Spleen (tissue), 11 donors: ENCODE results near the gene SETBP1. TPM values are rescaled to one million over a fixed set of nuclear protein-coding genes. Genes with fewer than 3 reads are reported as not detected.

Experiments
- DNase-seq: peaks from one replicate; pipeline ENCODE4 v3.0.0-alpha.2; 2020
- H3K27ac ChIP-seq, 8 donors: fragments of 200-600 bp; sonication (generic) in 7 of 8; 1 replicate in 4 of 8; 2 replicates in 4 of 8; pipeline versions ENCODE4 v1.5.0 to v1.8.0; 2016 to 2021; ENCODE audit warnings: inconsistent platforms in 4 of 8, mild to moderate bottlenecking in 4 of 8, moderate library complexity in 1 of 8
- H3K27me3 ChIP-seq, 7 donors: fragments of 200-600 bp; sonication (generic) in 6 of 7; replicated peaks in 1 of 7; 1 replicate in 4 of 7; 2 replicates in 3 of 7; pipeline versions ENCODE4 v1.5.0 to v1.8.0; 2016 to 2021; ENCODE audit warnings: inconsistent platforms in 3 of 7, mild to moderate bottlenecking in 1 of 7
- H3K36me3 ChIP-seq, 6 donors: fragments of 200-600 bp; sonication (generic) in 5 of 6; 1 replicate in 4 of 6; 2 replicates in 2 of 6; pipeline versions ENCODE4 v1.5.0 to v1.8.0; 2016 to 2021; ENCODE audit warnings: inconsistent platforms in 2 of 6
- H3K4me1 ChIP-seq, 6 donors: fragments of 200-600 bp; sonication (generic) in 5 of 6; 1 replicate in 3 of 6; 2 replicates in 3 of 6; pipeline versions ENCODE4 v1.5.0 to v1.8.0; 2016 to 2021; ENCODE audit warnings: inconsistent platforms in 3 of 6
- H3K4me3 ChIP-seq, 8 donors: fragments of 200-600 bp; sonication (generic) in 7 of 8; 1 replicate in 4 of 8; 2 replicates in 4 of 8; pipeline versions ENCODE4 v1.5.0 to v1.8.0; 2016 to 2021; ENCODE audit warnings: inconsistent platforms in 4 of 8, mild to moderate bottlenecking in 4 of 8, moderate library complexity in 2 of 8
- H3K9me3 ChIP-seq, 8 donors: fragments of 200-600 bp; sonication (generic) in 7 of 8; 1 replicate in 4 of 8; 2 replicates in 4 of 8; pipeline versions ENCODE4 v1.5.0 to v1.8.0; 2016 to 2021; ENCODE audit warnings: inconsistent platforms in 4 of 8
- CTCF ChIP-seq, 11 experiments: fragments of 200-600 bp in 7 of 11; fragments of 450-650 bp in 4 of 11; sonication (generic) in 4 of 11; IDR thresholded peaks in 8 of 11; conservative IDR thresholded peaks in 3 of 11; 1 replicate in 7 of 11; 2 replicates in 4 of 11; pipeline versions ENCODE4 v1.4.0 to v1.8.0; 2016 to 2021; ENCODE audit warnings: antibody characterized with exemption in 11 of 11, inconsistent platforms in 4 of 11, mild to moderate bottlenecking in 1 of 11
- POLR2A ChIP-seq, 3 donors: fragments of 450-650 bp; IDR thresholded peaks; one replicate each; pipeline ENCODE4 v1.5.1; 2017; ENCODE audit warnings: antibody characterized with exemption in 3 of 3, mild to moderate bottlenecking in 1 of 3
- POLR2AphosphoS5 ChIP-seq, 3 donors: sonication (generic); formaldehyde crosslinking; IDR thresholded peaks; one replicate each; pipeline ENCODE4 v1.5.1; 2017; ENCODE audit warnings: antibody characterized with exemption in 3 of 3
- WGBS, 5 donors: extraction: QIAGEN DNeasy Blood & Tissue Kit in 3 of 5; methylation state at CpG; one replicate each; pipeline versions ENCODE4 v1.1.5 to v1.1.7; 2013 to 2018; 5-methylcytosine and 5-hydroxymethylcytosine counted together
- intact Hi-C: fragments of 100-400 bp; cut with DNase I; formaldehyde crosslinking; loops from one replicate; pipeline ENCODE4 v1.15.0; 2023; ENCODE audit warnings: low total_unique reads
- polyA plus RNA-seq, 3 donors: library from polyadenylated mRNA; stranded (reverse); fragments of 200-250 nt; gene quantifications; one replicate each; pipeline ENCODE4 v1.2.1, GENCODE V29; 2013
- total RNA-seq, 7 donors: library from RNA; depleted of rRNA in 3 of 7; stranded (reverse); fragments of >200 nt in 3 of 7; fragmentation: NEBNext Ultra II Directional in 4 of 7; extraction: Animal tissue kit (Norgen Biotek cat#: 25700) in 4 of 7; gene quantifications; one replicate each; pipeline versions ENCODE4 v1.1.0 to v1.2.1, GENCODE V29; 2016 to 2021
- donor health status: healthy with polysubstance abuse.
- donor health status: DM: no; HTN: no; CAD: no; lungs with moderate emphysema.
- donor health status: DM: no; HTN: no; CAD: no.
- donor health status: Bipolar disorder and iron deficiency.
- donor health status: healthy.
- donor health status: DM: no; HTN: no; CAD: no.
- donor health status: DM: yes; HTN: yes; CAD: no.

SETBP1 gene
- total and polyA plus RNA-seq, 10 donors, result 2.0 to 50.7 (median 33.1) TPM

GRCh38 chr18:44893045-44893706 lies 212.5 kb downstream of the SETBP1 start:
- Histone ChIP-seq H3K27ac (no peak overlapping the region), H3K4me3 (no peak overlapping the region), H3K9me3 (peaks cover 0 to 15% (median 12%) of the 10 kb centered on the region in 8 donors), H3K27me3 (no peaks in the 10 kb centered on the region), H3K36me3 (peaks cover 0 to 5% (median 0%) of the 10 kb centered on the region in 6 donors), H3K4me1 (peaks cover 3 to 33% (median 11%) of the 10 kb centered on the region in 6 donors)
- TF ChIP-seq POLR2AphosphoS5 (IDR thresholded peaks at IDR 0.05), result no peak
- no peak for TF ChIP-seq CTCF (IDR thresholded peaks at IDR 0.05 in 8 of 11, conservative IDR thresholded peaks at IDR 0.05 in 3 of 11)
- TF ChIP-seq POLR2A (IDR thresholded peaks at IDR 0.05), result no peak
- intact Hi-C loops, result no loop called here
- no peak for DNase-seq
- WGBS, 5 donors, result 73 to 85% (median 79%) methylated on average over 4 of the region's 4 CpGs

- DNase-seq, result no peak
- TF ChIP-seq POLR2A (IDR thresholded peaks at IDR 0.05), result no peak
- TF ChIP-seq CTCF (IDR thresholded peaks at IDR 0.05 in 8 of 11, conservative IDR thresholded peaks at IDR 0.05 in 3 of 11), result no peak
- no peak for TF ChIP-seq POLR2AphosphoS5 (IDR thresholded peaks at IDR 0.05)
- Histone ChIP-seq H3K4me3 (no peak overlapping the region), H3K9me3 (peaks cover 0 to 15% (median 12%) of the 10 kb centered on the region in 8 donors), H3K4me1 (peaks cover 3 to 30% (median 9%) of the 10 kb centered on the region in 6 donors), H3K27me3 (no peaks in the 10 kb centered on the region), H3K27ac (no peak overlapping the region), H3K36me3 (peaks cover 0 to 5% (median 0%) of the 10 kb centered on the region in 6 donors)
- WGBS, 5 donors, result 58 to 66% (median 59%) methylated on average over 2 of the region's 2 CpGs
- intact Hi-C loops, result no loop called here
Observed at GRCh38 chr18:44893966-44894365, 213.3 kb downstream of the SETBP1 start.

DNA sequence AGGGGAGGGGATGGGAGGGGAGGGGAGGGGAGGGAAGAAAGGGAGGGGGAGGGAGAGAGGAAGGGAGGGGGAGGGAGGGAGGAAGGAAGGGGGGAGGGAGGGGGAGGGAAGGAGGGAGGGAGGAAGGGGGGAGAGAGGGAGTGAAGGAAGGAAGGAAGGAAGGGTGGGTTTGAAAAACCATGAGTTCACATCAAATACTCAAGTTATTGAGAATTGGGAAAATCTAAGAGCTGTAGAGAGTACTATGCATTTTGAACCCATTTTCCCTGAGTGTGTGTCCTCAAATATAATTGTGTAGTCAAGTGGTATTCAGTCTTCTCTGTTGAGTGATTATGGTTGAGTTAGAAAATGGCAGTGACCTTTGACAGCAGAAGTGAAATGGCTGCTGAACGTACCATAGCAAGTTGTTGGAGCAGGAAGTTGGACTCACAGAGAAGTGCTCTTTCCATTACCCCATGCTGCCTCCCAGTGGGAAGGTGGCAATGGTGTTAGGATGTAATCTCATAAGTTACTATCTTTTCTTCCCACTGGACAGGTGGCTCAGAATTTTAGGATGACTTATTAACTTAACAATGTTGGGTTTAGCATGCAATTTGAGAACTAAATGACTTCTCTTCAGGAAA lies 214.6 kb downstream of the SETBP1 start:
- no peak for DNase-seq

More for the DNA sequence above, 214.6 kb downstream of the SETBP1 start:
- H3K4me3 ChIP-seq, result no peak overlapping the region
- H3K27me3 ChIP-seq, result no peaks in the 10 kb centered on the region
- intact Hi-C loops, result no loop called here
- H3K4me1 ChIP-seq, result peaks cover 3 to 29% (median 9%) of the 10 kb centered on the region in 6 donors
- no peak overlapping the region for H3K27ac ChIP-seq
- H3K9me3 ChIP-seq, result peaks cover 0 to 15% (median 12%) of the 10 kb centered on the region in 8 donors
- 14 to 40% (median 28%) methylated on average over 1 of the region's 1 CpG for WGBS, 5 donors
- peaks cover 0 to 5% (median 0%) of the 10 kb centered on the region in 6 donors for H3K36me3 ChIP-seq
- TF ChIP-seq CTCF (IDR thresholded peaks at IDR 0.05 in 8 of 11, conservative IDR thresholded peaks at IDR 0.05 in 3 of 11) (peak in 8 of 11 experiments; percentile 14 to 46 (median 37)), POLR2AphosphoS5 (IDR thresholded peaks at IDR 0.05) (no peak)
